Measurements from ENCODE around the gene FZD1.

DNA sequence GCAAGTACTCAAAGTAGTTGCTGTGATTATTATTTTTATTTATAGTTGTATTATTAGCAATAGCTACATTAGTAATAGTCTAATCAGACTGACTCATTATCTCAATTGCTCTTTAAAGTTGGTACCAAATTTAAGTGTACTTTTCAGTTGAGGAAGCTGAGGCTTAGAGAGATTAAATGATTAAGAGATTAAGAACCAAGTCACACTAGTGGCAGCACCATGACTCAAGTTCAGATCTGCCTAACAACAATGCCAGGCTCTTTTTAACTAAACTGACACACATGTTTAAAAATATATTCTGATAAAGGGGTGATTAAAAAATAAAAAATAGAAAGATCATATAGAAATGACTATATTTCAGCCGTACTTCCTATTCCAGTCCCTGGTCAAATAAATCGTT, 42.0 kb downstream of the FZD1 start:
- TF ChIP-seq POLR2A (IDR thresholded peaks at IDR 0.05; ENCODE audit: low read depth, low read length), result no peak
- no peak for TF ChIP-seq POLR2AphosphoS5 (IDR thresholded peaks at IDR 0.05; ENCODE audit: low read depth, low read length)

All from GM12892 (cell line).